HG03460 (cell line): ENCODE data around the gene SMCHD1.
A peak's percentile ranks its signal among the peaks of the same experiment; 100 is the strongest.
"Not testable (repeated sequence)": the region's sequence is repeated elsewhere in the genome, so short reads cannot be mapped to it uniquely, and the experiment has no call there.

Experiments
- ATAC-seq: cut with Tn5 transposase; IDR thresholded peaks from one replicate; pipeline ENCODE4 v1.9.1; 2021; ENCODE audit not compliant: unreplicated experiment

Gene SMCHD1

GRCh38 chr18:2656981-2657512 lies 1.5 kb downstream of the SMCHD1 start:
- ATAC-seq: no peak

GRCh38 chr18:2657788-2658458 lies 2.4 kb downstream of the SMCHD1 start:
- no peak for ATAC-seq

DNA sequence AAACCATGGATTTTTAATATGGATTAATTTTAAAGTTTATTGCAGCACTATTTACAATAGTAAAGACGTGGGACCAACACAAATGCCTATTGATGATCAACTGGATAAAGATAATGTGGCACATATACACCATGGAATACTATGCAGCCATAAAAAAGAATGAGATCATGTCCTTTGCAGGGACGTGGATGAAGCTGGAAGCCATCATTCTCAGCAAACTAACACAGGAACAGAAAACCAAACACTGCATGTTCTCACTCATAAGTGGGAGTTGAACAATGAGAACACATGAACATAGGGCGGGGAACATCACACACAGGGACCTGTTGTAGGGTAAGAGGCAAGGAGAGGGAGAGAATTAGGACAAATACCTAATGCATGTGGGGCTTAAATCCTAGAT lies 5.3 kb downstream of the SMCHD1 start:
- ATAC-seq: not testable (repeated sequence)

DNA sequence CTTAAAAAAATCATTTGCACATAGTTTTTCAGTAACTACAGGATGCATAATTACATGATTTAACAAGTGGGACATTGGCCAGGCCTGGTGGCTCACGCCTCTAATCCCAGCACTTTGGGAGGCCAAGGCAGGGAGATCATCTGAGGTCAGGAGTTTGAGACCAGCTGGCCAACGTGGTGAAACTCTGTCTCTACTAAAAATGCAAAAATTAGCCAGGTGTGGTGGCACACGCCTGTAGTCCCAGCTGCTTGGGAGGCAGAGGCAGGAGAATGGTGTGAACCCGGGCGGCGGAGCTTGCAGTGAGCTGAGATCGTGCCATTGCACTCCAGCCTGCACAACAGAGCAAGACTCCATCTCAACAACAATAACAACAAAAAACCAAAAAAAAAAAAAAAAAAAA lies 6.8 kb downstream of the SMCHD1 start:
- ATAC-seq: not testable (repeated sequence)

- ATAC-seq: no peak
Observed at GRCh38 chr18:2662990-2663389, 7.5 kb downstream of the SMCHD1 start.

GRCh38 chr18:2672410-2672809 lies 16.9 kb downstream of the SMCHD1 start:
- no peak for ATAC-seq

DNA sequence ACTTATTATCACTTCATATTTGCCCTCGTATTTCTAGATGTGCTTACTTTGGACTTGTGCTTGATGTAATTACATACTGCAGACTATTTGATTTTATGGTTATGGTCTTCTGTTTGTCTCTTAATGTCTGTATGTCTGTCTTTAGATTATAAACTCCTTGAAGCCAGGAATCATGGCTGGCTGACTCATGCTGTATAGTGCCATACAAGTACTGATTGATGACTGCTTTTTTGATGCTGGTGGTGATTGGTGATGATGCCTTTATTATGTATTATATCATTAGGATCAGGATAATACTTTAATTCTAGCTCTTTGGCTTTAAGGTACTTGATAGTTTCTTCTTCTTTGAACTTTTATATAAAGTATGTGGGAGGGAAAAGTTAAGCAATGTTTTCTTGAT lies 17.3 kb downstream of the SMCHD1 start:
- ATAC-seq: no peak

DNA sequence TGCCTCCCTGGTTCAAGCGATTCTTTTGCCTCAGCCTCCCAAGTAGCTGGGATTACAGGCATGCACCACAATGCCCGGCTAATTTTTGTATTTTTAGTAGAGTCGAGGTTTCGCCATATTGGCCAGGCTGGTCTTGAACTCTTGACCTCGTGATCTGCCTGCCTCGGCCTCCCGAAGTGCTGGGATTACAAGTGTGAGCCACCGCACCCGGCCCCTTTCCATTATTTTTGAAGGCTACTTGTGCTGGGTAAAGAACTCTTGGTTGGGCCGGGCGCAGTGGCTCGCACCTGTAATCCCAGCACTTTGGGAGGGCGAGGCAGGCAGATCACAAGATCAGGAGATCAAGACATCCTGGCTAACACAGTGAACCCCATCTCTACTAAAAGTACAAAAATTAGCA lies 23.4 kb downstream of the SMCHD1 start:
- not testable (repeated sequence) for ATAC-seq

DNA sequence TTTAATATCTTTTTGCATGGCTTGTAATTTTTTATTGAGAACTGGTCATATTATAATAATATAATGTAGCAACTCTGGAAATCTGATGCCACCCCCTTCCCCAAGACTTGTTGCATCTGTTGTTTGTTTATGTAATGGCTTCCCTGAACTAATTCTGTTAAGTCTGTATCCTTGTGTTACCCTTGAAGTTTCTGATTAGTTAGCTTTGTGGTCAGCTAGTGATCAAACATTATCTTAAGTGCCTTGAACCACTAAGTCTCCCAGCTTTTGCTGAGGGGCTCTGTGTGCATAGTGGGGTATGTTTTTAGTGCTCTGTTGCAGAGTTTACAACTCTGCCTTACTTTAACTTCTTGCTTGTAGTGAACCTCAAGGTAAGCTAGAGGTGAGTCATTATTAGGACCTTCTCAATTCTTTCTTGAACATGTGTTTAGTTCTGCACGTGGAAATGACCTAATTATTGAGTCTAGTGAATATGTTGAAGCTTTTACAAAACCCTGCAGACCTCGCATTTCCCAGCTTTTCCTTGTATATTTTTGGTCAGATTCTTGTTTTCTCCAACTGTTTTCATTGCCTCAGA lies 24.8 kb downstream of the SMCHD1 start:
- no peak for ATAC-seq

DNA sequence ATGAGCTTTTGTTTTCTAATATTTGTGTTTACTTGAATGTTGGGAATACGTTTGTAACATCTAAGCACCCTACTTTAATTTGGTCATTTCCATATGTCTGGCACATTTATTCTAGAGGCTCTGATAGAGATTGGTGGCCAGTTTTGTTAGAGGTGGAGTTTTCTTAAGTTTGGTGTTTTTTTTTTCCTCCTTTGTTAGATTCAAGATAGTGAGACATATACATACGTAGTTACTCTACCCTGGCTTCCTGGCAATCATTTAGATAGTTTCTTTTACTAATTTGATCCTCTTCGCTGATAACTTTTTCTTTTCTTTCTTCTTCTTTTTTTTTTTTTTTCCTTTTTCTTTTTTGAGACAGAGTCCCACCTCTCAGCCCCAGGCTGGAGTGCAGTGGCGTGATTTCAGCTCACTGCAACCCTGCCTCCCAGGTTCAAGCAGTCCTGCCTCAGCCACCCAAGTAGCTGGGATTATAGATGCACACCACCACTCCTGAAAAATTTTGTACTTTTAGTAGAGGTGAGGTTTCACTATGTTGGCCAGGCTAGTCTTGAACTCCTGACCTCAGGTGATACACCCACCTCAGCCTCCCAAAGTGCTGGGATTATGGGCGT lies 26.6 kb downstream of the SMCHD1 start:
- no peak for ATAC-seq

DNA sequence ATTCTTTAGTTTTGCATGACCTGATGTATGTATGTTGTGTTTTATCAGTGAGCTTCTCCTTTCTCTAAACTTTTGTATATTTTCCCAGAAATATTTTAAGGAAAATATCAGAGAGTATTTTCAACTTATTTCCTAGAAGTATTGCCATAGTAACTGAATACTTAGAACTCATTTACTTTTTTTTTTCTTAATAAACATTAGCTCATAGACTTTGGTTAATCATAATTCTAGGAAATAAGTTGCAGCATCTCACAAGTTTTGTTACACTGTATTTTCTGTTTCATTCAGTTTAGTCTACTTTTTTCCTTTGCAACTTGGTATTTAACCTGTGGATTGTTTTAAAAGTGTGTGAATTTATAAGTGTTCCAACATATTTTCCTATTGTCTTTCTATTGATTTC lies 27.5 kb downstream of the SMCHD1 start:
- ATAC-seq: no peak

DNA sequence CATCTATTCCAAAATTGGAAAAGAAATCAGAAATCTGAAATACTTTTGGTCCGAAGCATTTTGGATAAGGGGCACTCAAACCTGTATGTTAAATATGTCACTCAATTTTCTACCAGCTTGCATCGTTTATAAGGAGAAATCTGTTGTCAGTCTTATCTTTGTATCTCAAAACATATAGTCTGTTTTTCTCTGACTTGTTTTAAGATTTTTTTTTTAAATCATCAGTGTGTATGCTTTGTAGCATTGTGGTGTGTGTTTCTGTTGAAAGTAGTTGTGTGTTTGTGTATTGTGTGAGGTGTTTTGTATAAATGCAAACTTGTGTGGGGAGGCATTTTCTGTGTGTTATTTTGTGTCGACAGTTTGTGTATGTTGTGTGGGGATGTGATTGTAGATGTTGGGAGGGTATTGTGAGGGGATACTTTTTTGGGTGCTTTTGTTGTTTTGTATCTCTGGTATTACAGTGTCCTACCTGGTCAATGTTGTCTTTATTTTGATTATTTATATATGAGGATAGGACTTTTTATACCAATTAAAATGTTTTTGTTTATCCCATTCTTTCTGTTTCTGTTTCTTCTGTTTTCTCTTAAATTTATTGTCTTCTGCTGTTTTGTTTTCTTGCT lies 30.9 kb downstream of the SMCHD1 start:
- ATAC-seq: no peak

DNA sequence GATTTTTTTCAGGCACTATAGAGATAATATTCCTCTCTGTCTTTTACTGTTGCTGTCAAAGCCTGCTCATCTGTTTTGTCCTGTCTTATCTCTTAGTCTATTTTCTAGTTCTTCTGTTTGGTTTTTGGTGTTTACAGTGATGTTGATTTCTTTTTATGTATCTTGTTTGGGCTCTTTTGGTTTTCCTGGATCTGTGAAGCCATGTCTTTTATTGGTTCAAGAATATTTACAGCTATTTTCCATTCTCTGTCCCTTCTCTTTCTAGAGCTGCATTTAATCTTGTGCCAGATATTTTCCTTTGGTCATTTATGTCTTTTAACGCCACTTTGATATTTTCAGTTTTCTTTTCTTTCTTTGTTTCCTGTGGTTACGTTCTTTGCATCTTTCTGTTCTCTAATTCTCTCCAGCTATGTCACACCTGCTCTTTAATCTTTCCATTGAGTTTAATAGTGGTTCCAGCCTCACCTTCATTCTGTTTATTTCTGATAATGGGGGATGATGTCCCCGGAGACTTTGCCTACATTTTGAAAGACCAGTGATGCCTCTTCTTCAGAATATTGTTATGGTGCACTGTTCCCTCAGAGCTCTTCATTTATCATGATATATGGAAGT lies 32.0 kb downstream of the SMCHD1 start:
- ATAC-seq: peak; percentile 77

GRCh38 chr18:2692508-2692907 lies 37.0 kb downstream of the SMCHD1 start:
- no peak for ATAC-seq

GRCh38 chr18:2697184-2697583 lies 41.7 kb downstream of the SMCHD1 start:
- no peak for ATAC-seq

GRCh38 chr18:2699001-2699400 lies 43.5 kb downstream of the SMCHD1 start:
- ATAC-seq: no peak

DNA sequence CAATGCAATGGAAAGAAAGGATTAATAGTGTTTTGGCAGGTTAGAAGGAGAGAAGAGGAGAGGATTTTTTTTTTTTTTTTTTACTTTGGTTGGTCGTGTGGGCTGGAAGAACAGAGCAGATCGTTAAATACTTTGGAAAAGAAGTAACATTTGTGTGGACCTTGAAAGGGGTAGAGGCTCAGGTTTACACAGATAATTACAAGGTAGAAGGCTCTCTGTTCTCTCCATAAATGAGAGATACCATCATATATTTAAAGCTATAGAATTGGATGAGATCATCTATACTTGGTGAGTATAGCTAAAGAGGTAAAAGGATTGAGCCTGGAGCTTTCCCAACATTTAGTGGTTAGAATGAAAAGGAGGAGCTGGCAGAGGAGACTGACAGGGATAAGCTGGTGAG lies 49.0 kb downstream of the SMCHD1 start:
- no peak for ATAC-seq

DNA sequence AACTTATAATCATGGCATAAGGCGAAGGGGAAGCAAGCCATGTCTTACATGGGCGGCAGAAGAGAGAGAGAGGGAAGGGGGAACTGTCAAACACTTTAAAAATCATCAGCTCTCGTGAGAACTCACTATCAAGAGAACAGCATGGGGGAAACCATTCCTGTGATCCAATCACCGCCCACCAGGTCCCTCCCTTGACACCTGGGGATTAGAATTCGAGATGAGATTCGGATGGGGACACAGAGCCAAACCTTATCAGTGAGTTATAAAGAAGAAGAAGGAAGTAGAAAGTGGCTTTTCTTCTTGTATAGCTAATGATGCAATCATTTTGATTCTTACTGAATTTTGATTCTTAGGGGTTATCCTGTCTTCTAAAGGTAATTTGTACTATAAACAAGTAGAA lies 51.4 kb downstream of the SMCHD1 start:
- no peak for ATAC-seq

DNA sequence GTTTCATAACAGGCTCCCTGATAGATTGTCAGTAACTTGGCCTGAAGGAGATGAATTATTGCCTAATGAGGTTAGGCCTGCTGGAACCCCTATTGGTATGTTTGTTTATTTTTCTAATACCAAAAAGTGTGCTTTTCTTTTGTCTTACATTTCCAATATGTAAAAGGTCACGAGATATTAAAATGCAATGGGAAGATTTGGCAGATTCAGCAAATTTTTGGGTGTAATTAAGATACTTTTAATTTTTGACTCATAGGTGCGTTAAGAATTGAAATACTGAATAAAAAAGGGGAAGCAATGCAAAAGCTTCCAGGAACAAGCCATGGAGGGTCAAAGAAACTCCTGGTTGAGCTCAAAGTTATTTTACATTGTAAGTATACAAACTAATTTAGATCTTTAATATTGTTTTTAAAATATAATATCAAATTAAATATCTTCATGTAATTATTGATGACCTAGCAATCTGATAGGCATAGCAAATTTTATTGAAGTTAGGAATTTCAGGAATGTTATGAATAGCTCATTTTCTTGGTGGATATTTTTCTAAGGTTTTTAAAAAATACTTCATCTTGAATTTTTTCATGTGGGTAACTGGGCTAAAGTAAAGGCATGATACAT lies 52.1 kb downstream of the SMCHD1 start:
- no peak for ATAC-seq

DNA sequence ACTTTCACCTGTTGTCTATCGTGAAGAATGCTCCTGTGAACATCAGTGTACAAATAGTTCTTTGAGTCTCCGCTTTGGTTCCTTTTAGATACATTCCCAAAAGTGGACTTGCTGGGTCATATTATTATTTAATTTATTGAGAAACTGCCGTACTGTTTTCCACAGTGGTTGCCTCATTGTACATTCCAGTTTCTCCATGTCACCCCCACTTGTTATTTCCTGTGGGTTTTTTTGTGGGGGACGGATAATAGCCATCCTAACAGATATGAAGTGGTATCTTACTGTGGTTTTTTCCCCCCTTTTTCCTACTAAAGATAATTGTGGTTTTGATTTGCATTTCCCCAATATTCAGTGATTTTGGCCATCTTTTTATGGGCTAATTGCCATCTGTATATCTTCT lies 53.8 kb downstream of the SMCHD1 start:
- ATAC-seq: no peak

- ATAC-seq: no peak
Observed at GRCh38 chr18:2714140-2714539, 58.6 kb downstream of the SMCHD1 start.
